Activated CD4-positive, CD25-positive, alpha-beta regulatory T cell (primary cell): ENCODE results near the gene ZHX3.

Source experiments
- DNase-seq, 4 experiments: peaks; one replicate each; lab custom pipeline; 2025; lab: John Stamatoyannopoulos, UW

Gene ZHX3

DNA sequence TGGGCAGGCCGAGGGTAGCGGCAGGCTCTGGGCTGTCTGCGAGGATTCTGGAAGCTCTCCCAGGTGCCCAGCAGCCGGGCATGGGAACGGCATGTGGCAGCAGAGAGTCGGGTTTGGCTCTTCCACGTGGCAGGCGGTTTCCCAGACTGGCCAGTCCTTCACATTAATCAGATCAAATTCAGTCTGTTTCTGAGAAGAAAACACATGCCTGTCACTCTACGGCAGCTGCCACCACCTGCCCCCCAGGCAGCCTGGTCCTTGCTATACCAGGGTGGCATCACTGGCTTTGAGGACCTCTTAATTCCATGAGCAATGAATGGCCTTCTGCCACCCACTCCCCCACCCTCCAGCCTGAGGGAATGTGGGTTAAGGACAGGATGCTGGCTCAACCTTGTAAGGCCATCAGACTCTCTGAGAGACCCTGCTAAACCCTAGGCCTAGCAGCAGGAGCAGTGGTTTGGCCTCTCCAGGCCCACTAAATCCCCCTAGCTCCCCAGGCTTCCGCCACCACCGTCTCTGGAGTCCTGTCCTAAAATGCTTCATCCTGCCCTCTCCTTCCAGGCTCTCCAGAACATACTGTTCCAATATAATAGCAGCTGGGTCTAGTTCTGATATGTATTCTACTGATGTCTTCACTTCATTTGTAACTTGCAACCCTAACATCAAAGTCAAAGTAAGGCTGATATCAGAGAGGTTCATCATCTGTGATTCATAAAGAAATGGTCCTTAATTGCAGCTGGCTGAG lies 132.3 kb downstream of the ZHX3 start:
- DNase-seq = no peak

DNA sequence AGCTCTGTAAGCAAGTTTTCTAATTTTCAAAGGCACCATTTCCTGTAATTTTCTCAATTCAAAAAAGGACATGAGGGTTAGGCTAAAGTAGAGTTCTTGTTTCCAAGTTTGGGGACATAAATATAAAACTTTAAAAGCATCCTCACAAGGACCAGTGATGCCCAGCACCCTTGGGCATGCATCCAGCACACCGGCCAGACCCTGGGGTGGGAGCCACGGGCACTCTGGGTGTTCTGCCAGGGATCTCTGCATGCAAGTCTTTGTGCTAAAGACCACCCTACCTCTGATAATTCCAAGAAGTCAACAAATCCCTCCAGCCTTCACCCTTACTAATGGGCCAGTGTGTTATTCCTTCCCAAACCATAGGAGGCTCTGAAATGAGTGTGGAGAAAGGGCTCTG lies 133.7 kb downstream of the ZHX3 start:
- no peak for DNase-seq

DNA sequence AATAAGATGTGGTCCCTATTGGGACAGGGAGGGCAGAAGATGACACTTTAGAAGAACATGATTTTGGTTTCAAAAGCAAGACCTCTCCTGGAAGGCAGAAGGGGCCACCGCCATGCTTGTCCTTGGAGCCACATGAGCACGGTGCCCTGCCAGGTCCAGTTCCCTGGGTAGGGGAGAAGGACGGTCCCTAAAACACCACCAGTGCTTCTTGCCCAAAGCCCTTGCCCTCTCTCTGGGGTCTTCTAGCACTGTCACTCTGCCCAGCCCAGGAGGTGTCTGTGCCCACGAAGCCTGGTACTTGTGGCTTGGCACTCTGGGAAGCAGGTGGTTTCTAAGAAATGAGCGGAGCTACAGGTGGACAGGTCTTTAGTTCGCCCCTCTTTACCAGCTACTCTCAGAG lies 134.1 kb downstream of the ZHX3 start:
- no peak for DNase-seq

DNA sequence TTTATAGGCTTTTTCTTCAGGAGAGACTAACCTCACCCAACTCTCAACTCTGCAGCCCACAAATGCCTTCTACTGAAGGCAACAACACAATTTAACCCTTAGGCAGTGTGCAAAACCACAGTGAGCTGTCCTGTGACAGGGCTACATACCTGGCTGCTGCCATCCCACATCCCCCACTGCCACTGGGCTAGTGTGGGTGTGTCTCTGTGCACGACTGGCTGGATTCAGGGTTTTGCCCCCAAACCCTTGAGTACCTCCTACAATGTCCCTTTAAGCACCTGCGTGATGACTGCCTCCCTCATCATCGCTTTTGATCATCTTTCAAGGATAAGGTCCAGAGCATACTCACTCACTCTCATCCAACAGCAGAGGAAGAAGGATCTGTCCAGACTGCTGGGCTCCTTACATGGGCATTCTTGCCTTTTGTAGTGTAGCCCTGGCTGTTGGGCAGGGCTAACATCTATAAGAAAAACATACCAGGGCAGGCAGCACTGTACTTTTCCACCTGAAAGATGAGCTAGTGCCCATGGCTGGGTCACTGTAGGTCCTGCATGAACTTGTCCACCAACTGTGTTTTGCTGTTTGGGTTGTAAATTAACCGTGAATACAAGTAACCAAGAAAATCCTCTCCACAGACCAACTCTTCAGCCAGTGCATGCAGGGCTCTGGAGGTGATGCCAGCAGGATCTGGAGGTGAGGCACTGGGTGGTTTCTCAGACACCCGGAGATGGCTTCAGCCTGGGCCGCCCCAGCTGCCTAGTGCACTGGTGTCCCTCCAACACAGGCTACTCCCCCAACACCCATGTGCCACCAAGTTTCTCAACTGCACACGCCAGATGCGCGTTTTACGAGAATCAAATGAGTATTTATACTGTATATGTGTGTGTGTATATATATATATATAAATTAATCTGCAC lies 135.0 kb downstream of the ZHX3 start:
- DNase-seq = no peak

DNA sequence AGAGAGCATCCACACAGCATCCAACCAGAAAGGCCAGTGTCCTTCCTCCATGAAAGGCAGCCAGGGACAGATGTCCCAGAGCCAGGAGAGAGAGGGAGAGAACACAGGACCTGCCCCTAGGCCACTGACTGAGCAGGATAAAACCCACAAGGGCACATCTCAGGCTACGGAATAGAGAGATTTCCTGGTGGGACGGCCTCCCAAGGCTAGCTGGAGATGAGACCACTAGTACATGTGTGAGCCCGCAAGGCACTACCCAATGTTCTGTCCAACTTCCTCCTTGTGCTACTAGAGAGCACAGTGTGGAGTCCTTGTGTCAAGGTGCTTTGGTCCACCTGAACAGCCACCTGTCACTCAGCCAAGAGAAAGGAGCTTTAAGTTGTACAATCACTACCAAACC lies 136.0 kb downstream of the ZHX3 start:
- no peak for DNase-seq

DNA sequence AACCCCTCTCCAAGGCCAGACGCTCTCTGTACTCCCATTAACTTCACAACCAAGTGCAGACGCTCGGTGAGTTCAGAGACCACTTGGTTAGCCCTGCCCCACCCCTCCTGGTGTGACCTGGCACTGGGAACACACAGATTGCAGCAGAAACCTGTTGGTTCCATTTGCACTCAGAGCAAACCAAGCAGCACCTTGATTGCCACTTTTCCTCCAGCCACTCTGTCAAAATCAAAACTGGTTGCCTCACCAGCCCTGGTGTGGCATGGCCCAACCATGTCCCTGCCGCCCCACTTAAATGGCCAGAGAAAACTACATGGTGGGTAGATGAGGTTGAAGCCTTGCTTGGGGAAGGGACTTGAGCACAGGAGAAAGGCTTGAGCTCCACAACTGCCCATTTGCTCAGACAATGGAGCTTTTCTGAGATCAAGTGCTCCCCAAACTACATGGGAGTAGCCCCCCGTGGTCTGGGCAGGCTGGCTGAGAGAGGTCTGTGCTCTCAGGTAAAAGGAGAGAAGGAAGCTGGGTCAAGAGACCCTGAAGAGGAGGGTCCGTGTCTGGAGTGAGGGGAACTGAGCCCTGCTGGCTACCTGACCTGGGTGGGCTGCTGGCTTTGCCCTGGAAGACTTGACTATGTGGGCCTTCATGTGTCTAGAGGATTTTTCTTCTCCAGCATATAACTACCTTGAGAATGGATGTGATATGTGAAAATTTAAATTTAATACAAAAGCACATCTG lies 136.8 kb downstream of the ZHX3 start:
- no peak for DNase-seq

DNA sequence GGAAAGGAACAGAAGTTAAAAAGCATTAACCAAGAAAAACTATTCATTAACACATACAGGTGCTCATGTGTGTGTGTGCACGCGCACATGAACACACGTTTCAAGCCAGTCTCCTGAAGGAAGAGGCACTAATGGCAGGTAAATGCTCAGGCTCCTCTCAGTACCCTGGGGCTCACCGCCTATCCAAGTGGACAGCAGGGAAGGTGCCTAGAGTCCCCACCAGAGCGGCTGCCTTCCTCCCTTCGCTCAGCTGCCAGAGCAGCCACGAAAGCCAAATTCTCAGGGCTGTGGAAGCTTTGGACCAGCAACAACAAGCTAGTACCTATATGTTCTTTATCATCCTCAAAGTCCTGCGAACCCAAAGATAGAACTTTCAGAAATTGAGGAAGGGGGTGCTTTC lies 137.6 kb downstream of the ZHX3 start:
- no peak for DNase-seq

DNA sequence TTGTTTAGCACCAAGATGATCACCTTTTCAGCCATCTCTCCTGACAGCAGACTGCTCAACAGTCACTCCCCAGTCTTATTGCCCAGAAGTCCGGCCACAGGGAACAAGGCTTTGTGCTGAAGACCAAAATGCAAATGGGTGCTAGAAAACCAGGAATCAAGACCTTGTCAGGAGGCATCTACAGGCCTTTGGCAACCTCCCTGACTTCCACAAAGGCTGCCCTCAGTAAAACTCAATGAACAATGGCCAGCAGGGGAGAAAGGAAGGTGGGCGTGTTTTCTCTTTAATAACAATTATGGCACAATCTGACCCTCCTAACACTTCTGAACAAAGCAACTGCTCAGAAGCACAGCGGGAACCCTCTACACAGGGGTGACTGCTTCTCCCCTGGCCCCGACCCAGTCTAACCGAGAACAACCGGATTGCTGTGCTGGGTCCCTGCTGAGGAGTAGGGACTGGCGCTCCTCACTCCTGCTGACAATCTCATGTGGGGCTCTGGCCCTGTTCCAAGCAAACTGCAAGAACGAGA lies 138.6 kb downstream of the ZHX3 start:
- DNase-seq = no peak

DNA sequence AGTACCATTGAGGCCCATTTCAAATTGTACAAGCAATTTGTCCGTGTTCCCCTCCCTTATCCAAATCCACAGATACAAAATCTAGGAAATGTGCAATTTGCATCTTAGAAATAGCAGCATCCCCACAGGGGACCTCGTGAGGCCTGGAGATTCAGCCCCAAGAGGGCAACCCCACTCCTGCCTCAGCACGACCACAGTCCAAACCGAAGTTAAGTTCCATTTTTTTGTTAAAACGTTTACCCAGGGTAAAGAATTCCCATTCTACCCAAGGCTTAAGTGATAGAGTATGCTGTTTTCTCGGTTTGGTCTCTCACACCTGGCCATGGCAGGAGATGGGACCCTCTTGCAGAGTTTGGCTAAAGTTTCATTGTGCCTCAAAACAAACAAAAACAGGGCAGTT lies 139.0 kb downstream of the ZHX3 start:
- DNase-seq = no peak

DNA sequence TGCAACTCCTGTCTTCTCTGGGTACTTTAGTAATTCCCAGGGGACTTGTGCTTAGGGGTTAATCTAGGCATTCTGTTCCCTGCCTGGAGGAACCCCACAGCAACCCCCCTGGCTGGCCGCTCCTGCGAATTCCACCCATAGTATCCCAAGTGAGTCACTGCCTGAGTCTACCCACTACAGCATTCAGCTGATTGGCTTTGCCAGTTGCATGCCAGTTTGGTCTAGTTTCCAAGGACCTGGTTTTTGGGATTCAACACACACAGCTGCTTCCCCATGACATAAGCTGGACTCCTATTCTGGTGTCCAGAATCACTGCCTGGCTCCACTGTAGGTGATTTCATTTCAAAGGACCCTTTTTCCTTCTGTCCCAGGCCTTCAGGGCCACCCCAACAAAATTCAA lies 139.9 kb downstream of the ZHX3 start:
- no peak for DNase-seq

DNA sequence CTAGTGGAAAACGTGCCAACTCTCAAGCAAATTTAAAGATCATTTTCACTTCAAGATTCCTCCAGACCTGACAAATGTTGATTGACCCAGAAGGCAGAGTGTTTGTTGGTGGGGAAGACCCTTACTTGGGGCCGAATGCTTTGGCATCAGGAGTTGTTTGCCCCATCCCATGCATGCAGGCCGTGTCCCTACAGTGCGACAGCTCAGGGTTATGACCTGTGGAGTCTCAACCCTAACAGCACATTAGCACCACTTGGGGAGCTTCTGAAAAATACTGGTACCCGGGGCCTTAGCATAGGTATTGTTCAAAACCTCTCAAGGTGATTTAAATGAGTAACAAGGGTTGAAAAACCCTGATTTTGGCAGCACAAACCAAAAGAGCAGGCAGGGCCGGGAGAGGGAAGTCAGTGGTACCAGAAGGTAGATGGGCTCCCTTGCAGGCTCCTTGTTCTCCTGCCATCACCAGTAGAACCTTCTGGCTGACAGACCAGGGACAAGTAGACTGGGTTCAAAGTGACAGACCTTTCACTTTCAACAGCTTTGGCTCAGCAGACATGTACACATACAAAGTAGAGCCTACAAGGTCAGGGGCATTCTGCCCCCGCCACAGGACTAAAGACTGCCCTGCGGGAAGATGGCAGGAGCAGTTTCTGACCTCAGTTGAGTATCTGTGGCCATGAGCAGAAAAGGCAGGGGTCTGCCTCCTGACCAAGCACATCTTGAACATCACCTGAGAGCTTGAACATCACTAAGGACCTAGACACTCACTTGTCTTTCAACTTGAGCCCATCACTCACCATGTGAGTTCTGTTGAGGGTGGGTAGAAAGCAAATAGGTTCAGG lies 140.6 kb downstream of the ZHX3 start:
- DNase-seq = no peak

DNA sequence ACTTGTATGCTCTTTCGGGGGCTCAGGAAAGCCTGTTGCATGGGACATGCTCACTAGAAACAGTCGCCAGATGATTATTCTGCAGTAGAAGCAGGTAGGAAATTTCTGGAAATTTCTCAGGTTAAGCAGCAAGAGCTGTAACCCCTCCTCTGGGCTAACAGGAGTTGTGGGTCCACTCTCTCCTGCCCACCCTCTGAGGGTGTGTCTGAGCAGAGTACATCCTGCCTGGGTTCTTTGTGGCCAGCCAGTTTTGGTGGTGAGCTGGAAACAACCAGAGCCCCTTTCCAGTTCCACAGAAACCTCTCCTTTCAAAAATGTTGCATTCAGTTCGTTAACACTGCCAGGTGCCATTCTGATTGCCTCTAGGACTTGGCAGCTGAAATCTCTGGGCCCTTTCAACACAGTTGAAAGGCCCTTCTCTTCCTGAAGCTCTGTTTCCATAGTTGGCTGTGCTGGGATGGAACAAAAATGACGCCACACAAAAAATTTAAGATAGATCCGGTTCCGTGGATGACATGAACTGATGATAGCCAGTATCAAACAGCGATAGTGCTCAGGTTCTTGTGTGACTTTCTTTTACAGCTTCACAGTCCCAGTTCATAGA lies 141.7 kb downstream of the ZHX3 start:
- no peak for DNase-seq

DNA sequence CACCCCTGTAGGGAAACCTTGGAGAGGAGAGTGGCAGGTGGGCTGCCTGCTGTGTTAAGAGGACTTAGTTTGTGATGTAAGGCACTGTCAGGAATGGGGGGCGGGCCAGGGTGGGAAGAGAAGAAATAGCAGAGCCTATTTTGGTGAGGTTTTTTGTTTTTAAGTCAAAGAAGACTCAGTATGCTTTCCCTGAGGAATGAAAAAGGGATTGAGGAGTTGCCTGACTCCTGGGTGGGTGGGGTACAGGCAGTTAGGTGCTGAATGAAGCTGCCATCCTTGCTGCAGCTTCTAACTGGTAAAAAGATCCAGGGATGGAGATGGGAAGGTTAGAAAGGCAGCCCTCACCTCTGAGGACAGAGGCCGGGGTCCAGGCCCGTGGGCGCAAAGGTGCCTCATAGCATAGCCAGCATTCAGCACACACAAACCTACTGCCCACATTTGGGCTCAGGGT lies 142.3 kb downstream of the ZHX3 start:
- no peak for DNase-seq

DNA sequence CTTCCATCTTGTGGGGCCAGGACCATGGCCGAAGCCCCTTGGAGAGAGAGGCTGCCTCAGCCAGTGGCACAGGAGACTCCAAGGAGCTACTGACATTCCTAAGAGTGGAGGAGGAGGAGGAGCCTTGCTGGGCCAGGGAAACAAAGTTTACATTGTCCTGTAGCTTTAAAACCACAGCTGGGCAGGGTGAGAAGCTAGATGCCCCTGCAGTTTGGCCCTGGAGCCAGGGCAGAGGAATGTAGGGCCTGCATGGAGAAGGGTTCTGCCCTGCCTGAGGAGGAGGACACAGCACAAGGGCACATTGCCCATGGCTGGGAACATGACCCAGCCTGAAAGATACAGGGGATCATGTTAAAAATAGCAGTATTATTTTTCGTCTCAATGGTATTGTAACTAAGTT lies 142.7 kb downstream of the ZHX3 start:
- DNase-seq = no peak

DNA sequence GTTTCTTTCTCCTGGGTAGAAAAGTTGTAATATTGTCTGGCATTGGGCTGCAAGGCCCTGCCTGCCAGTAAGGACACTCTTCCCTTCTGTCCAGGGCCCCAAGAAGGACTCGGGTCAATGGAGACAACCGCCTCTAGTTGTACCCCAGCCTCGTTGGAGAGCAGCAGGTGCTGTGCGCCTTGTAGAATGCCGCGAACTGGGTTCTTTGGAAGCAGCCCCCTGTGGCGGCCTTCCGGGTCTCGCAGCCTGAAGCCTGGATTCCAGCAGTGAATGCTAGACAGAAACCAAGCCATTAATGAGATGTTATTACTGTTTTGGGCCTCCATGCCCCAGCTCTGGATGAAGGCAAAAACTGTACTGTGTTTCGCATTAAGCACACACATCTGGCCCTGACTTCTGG lies 143.2 kb downstream of the ZHX3 start:
- DNase-seq = no peak

DNA sequence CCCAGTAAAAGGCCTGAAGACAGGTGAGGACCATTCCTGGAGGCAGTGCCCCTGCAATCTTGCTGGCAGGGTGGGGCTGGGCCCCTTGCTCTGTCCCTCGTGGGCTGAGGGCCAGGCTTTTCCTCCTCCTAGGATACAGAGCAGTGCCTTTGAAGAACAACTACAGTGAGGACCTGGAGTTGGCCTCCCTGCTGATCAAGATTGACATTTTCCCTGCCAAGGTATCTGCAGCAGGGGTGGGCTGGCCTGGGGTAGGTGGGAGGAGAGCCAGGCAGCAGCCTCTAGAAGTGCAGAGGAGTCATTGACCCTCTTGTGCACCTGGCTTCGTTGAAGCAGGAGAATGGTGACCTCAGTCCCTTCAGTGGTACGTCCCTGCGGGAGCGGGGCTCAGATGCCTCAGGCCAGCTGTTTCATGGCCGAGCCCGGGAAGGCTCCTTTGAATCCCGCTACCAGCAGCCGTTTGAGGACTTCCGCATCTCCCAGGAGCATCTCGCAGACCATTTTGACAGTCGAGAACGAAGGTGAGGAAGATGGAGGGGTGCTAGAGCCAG lies 143.7 kb downstream of the ZHX3 start:
- DNase-seq = no peak

DNA sequence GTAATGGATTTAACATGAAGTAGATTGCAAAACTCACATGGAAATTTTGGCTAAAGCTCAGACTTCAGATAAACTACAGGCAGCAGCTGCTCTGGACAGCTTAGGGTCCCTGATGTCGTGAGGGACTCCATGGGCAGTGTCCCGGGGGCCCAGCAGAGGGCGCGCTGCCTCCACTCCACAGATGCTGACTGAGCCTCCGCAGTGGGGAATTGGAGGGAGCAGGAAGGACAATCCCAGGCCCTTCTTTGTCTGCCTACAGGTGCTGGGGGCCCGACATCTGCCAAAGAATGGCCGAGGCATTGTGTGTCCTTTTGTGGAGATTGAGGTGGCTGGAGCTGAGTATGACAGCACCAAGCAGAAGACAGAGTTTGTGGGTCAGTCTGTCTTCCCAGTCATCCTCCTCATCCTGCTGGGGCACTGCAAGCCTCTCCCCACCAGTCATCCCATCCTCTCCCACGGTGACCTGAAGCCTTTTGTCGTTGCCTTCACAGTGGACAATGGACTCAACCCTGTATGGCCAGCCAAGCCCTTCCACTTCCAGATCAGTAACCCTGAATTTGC lies 144.3 kb downstream of the ZHX3 start:
- peak; percentile 27 to 42 (median 36) for DNase-seq

DNA sequence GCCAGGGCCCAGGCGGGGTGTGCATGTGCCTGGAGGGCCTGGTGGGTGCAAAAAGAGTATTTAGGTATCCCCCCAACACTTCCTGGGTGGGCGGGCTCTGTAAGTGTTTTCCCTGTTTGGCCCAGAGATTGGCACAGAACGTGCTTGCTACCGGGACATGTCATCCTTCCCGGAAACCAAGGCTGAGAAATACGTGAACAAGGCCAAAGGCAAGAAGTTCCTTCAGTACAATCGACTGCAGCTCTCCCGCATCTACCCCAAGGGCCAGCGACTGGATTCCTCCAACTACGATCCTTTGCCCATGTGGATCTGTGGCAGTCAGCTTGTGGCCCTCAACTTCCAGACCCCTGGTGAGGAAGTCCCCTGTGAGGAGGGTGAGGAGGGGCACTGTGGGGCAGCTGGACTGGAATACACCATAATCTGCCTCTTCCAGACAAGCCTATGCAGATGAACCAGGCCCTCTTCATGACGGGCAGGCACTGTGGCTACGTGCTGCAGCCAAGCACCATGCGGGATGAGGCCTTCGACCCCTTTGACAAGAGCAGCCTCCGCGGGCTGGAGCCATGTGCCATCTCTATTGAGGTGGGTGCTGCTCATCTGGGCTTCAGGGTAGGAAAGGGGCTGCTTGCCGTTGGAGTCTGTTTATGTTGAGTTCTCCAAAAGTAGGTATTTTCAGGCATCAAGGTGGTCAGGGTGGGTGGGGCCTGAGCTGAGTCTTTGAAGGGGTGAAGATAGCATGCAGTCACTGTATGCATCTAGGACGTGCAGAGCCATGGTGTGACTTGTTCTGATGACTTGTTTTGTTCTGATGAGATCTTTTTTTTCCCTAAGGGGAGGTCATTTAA lies 145.0 kb downstream of the ZHX3 start:
- no peak for DNase-seq

DNA sequence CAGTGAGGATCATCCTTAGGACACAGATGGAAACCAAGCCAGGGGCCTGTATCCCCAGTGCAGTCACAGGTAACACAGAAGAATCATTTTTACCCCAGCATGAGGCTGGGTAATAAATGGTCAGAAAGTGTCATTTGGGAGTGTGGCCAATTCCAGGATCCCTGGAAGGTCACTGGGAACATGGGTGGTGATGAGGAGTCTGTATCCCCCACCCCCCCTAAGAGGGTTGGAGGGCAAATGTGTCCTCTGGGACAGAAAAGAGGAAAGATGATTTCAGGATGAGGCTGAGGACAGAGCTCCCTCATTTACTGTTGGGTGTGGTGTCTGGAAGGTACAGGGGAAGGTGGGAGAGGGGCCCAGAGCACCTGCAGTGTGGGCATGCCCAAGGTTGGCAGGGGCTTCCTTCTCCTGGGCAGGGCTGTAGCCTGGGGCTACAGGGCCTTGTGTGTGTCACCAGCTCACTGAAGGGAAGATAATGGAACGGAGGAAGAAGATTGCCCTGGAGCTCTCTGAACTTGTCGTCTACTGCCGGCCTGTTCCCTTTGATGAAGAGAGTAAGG lies 145.7 kb downstream of the ZHX3 start:
- no peak for DNase-seq
